ENCODE data around the gene DPP6.

DNA sequence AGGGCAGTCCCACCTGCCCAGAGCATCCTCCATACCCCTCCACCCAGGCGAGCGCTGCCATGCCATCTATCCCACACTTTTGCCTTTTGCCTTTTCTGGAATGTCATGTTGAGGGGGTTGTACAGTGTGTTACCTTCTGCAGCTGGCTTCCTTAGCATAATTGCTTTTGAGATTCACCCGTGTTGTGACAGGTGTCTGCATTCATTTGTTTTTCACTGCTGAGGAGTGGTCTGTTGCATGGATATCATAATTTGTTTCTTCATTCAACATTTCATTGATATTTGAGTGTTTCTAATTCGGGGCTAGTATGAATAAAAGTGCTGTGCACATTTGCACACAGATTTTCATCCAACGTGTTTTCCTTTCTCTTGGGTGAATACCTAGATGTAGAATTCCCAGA lies 596.8 kb downstream of the DPP6 start:
- TF ChIP-seq CTCF (IDR thresholded peaks at IDR 0.05), result no peak
- TF ChIP-seq EZH2phosphoT487 (IDR thresholded peaks at IDR 0.05), result no peak

Measured in neural progenitor cell (in vitro differentiated cells).